Embryonic facial prominence (tissue), 1 donor: ENCODE data around the gene NELL1.

Experiments
- DNase-seq: peaks from one replicate; pipeline ENCODE4 v3.0.0-alpha.2; 2016; ENCODE audit errors: extremely low spot score

Gene NELL1

GRCh38 chr11:21321530-21321929 lies 652.1 kb downstream of the NELL1 start:
- no peak for DNase-seq

- DNase-seq = no peak
These were observed 654.2 kb downstream of the NELL1 start for GRCh38 chr11:21323617-21324016.

- DNase-seq = no peak
These were observed 673.8 kb downstream of the NELL1 start for GRCh38 chr11:21343204-21343603.

GRCh38 chr11:21346361-21346760 lies 677.0 kb downstream of the NELL1 start:
- DNase-seq = no peak

GRCh38 chr11:21350613-21351012 lies 681.2 kb downstream of the NELL1 start:
- no peak for DNase-seq

GRCh38 chr11:21353425-21353824 lies 684.0 kb downstream of the NELL1 start:
- DNase-seq = no peak

GRCh38 chr11:21364866-21365624 lies 695.7 kb downstream of the NELL1 start:
- no peak for DNase-seq

- no peak for DNase-seq
These were observed 700.6 kb downstream of the NELL1 start for GRCh38 chr11:21369947-21370346.

- DNase-seq = no peak
These were observed 701.7 kb downstream of the NELL1 start for GRCh38 chr11:21371044-21371443.

- no peak for DNase-seq
These were observed 703.3 kb downstream of the NELL1 start for GRCh38 chr11:21372672-21373071.

- no peak for DNase-seq
These were observed 705.0 kb downstream of the NELL1 start for GRCh38 chr11:21374376-21374775.

GRCh38 chr11:21385669-21386440 lies 716.5 kb downstream of the NELL1 start:
- no peak for DNase-seq

GRCh38 chr11:21390430-21390829 lies 721.0 kb downstream of the NELL1 start:
- no peak for DNase-seq

GRCh38 chr11:21396342-21397008 lies 727.1 kb downstream of the NELL1 start:
- DNase-seq = no peak

- DNase-seq = no peak
These were observed 728.8 kb downstream of the NELL1 start for GRCh38 chr11:21398195-21398594.

- no peak for DNase-seq
These were observed 732.1 kb downstream of the NELL1 start for GRCh38 chr11:21401496-21401895.

- no peak for DNase-seq
These were observed 732.9 kb downstream of the NELL1 start for GRCh38 chr11:21402274-21402673.

GRCh38 chr11:21403069-21403468 lies 733.7 kb downstream of the NELL1 start:
- no peak for DNase-seq

- no peak for DNase-seq
These were observed 736.0 kb downstream of the NELL1 start for GRCh38 chr11:21405422-21405821.

- DNase-seq = no peak
These were observed 741.1 kb downstream of the NELL1 start for GRCh38 chr11:21410513-21410912.

GRCh38 chr11:21411104-21411503 lies 741.7 kb downstream of the NELL1 start:
- DNase-seq = no peak

GRCh38 chr11:21411597-21411996 lies 742.2 kb downstream of the NELL1 start:
- DNase-seq = no peak
